Skeletal muscle satellite cell (primary cell): ENCODE measurements around the gene EIF3J.
A peak's percentile ranks its signal among the peaks of the same experiment; 100 is the strongest.
"Not testable (repeated sequence)": the region's sequence is repeated elsewhere in the genome, so short reads cannot be mapped to it uniquely, and the experiment has no call there.

Experiments
- H3K27me3 ChIP-seq: 2 replicates; pipeline ENCODE4 v1.7.0; 2013; ENCODE audit warnings: low read length; ENCODE audit not compliant: control insufficient read depth, insufficient read depth
- H3K36me3 ChIP-seq: 2 replicates; pipeline ENCODE4 v1.7.0; 2013; ENCODE audit warnings: mild to moderate bottlenecking, control low read depth, low read length; ENCODE audit not compliant: insufficient read depth
- H3K4me1 ChIP-seq: 2 replicates; pipeline ENCODE4 v1.7.0; 2013; ENCODE audit warnings: low read length; ENCODE audit not compliant: control insufficient read depth, insufficient read depth
- H3K4me2 ChIP-seq: 2 replicates; pipeline ENCODE4 v1.7.0; 2013; ENCODE audit warnings: mild to moderate bottlenecking, low read length
- H3K4me3 ChIP-seq: 2 replicates; pipeline ENCODE4 v1.7.0; 2013; ENCODE audit warnings: low read length
- H3K9ac ChIP-seq: 2 replicates; pipeline ENCODE4 v1.7.0; 2013; ENCODE audit warnings: mild to moderate bottlenecking, low read depth, low read length, moderate library complexity
- H3K9me3 ChIP-seq: replicated peaks from 2 replicates; pipeline ENCODE4 v1.7.0; 2013; ENCODE audit warnings: mild to moderate bottlenecking, control low read depth, low read length

Gene EIF3J

DNA sequence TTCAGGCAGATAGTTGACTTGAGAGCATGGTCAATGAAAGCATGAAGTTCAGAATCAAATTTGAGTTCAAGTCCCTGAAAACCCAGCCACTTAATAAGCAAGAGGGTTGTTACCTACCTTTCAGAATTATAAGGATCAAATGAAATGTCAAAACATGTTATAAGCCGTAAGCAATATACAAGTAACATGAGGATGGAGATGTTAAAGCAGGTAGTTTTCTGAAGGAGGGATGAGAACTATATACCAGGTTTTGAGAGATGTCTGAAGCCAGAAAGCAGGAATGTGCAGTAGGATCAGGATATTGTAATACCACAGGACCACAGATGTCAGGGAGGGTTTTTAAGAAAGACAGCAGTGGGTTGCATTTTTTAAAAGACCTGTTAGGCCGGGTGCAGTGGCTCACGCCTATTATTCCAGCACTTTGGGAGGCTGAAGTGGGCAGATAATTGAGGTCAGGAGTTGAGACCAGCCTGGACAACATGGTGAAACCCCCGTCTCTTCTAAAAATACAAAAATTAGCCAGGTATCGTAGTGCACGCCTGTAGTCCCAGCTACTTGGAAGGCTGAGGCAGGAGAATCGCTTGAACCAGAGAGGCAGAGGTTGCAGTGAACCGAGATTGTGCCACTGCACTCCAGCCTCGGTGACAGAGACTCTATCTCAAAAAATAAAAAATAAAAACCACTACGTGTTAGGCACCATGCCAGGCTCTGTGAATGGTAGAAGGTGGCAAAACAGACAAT lies 6.9 kb upstream of the EIF3J start:
- Histone ChIP-seq H3K9me3 (no peaks in the 10 kb centered on the region), H3K27me3 (no peaks in the 10 kb centered on the region), H3K9ac (no peak overlapping the region), H3K36me3 (peaks cover 32% of the 10 kb centered on the region), H3K4me3 (no peak overlapping the region), H3K4me2 (no peak overlapping the region), H3K4me1 (no peaks in the 10 kb centered on the region)

DNA sequence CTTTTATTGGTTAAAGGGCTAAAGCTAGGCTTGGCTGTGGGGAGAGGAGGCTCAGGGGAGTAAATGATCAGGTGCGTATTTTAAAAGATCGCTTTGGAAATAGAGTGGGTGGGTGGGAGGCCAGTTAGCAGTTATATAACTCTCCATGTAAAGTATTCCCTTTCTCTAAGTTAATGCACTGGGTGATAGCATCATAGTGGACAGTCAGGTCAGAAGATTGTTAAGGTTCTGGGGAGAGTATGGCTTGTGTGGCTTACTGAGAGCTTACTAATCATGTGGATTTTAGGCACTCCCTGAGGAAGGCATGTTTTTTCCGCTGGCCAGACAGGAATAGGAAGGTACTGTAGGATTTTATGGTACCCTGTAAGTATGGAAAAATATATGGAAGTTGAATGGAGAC lies 6.3 kb upstream of the EIF3J start:
- peaks cover 4% of the 10 kb centered on the region for H3K4me1 ChIP-seq
- no peak overlapping the region for H3K9ac ChIP-seq
- no peak overlapping the region for H3K4me2 ChIP-seq
- H3K9me3 ChIP-seq = no peaks in the 10 kb centered on the region
- H3K27me3 ChIP-seq = no peaks in the 10 kb centered on the region
- peaks cover 34% of the 10 kb centered on the region for H3K36me3 ChIP-seq
- no peak overlapping the region for H3K4me3 ChIP-seq

DNA sequence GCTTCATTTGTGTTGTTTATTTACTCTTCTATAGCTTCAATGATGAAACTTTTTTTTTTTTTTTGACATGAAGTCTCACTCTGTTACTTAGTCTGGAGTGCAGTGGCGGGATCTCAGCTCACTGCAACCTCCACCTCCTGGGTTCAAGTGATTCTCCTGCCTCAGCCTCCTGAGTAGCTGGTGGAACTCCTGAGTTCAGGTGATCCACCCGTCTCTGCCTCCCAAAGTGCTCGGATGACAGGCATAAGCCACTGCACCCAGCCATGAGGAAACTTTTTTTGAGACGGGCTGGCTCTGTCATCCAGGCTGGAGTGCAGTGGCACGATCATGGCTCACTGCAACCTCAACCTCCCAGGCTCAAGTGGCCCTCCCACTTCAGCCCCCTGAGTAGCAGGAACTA lies 4.7 kb upstream of the EIF3J start:
- not testable (repeated sequence) for H3K4me3 ChIP-seq, H3K9ac ChIP-seq, H3K27me3 ChIP-seq, H3K9me3 ChIP-seq, H3K4me1 ChIP-seq, H3K4me2 ChIP-seq
- H3K36me3 ChIP-seq = peaks cover 25% of the 10 kb centered on the region

DNA sequence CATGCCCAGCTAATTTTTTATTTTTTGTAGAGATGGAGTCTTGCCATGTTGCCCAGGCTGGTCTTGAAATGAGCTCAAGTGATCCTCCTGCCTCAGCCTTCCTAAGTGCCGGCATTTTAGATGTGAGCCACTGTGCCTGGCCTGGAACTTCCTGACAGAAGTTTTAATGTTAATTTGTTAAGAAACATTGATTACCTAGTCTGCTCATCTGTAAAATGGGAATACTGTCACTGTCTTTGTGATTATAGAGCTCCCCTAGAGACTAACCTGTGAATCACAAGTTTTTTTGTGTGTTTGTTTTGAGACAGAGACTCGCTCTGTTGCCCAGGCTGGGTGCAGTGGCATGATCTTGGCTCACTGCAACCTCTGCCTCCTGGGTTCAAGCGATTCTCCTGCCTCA lies 4.3 kb upstream of the EIF3J start:
- no peak overlapping the region for H3K4me3 ChIP-seq
- no peak overlapping the region for H3K4me2 ChIP-seq
- no peak overlapping the region for H3K9ac ChIP-seq
- no peaks in the 10 kb centered on the region for H3K27me3 ChIP-seq
- H3K9me3 ChIP-seq = no peaks in the 10 kb centered on the region
- peaks cover 21% of the 10 kb centered on the region for H3K36me3 ChIP-seq
- H3K4me1 ChIP-seq = peaks cover 9% of the 10 kb centered on the region

DNA sequence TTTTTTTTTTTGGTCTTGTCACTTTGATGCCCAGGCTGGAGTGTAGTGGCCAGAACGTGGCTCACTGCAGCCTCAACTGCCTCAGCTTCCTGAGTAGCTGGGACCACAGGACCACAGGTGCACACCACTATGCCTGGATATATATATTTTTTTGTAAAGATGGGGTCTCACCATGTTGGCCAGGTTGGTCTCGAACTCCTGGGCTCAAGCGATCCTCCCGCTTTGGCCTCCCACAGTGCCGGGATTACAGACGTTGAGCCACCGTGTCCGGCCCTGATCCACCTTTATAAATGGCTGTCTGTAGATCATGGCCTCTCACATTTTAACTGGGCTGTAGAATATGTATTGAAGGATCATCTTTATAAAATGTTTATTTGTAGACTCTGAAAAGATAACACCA lies 1.9 kb upstream of the EIF3J start:
- Histone ChIP-seq H3K4me3 (peak overlapping the region; percentile 83), H3K4me2 (peak overlapping the region; percentile 86), H3K4me1 (peaks cover 13% of the 10 kb centered on the region), H3K9me3 (no peaks in the 10 kb centered on the region), H3K9ac (no peak overlapping the region), H3K36me3 (peaks cover 17% of the 10 kb centered on the region), H3K27me3 (no peaks in the 10 kb centered on the region)

DNA sequence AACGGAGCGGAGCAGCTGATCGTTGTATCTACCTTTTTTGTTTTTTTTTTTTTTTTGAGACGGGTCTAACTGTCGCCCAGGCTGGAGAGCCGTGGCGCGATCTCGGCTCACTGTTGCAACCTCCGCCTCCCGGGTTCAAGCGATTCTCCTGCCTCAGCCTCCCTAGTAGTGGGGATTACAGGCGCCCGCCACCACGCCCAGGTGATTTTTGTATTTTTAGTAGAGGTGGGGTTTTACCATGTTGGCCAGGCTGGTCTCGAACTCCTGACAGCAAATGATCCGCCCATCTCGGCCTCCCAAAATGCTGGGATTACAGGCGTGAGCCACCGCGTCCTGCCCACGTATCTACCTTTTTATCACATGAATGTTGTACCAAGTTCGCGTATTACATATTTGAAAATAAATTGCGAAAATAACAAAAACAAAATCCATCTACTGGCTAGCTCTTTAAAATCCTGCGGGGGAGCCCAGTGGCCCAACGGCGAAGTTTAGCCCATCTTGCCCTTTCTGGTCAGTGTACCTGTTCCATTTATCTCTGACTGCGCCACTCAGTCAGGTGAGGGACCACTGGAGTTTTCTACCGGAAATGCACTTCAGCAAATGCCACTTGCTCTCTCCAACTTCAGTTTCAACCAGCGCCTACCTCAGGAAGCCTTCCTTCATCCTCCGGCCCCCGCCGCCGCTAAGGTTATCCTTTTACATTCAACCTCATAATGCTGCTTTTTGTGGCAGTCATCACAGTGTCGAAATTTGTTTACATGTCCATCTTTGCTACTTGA lies 1.2 kb upstream of the EIF3J start:
- peaks cover 13% of the 10 kb centered on the region for H3K4me1 ChIP-seq
- H3K9me3 ChIP-seq = no peaks in the 10 kb centered on the region
- peak overlapping the region; percentile 91 for H3K9ac ChIP-seq

DNA sequence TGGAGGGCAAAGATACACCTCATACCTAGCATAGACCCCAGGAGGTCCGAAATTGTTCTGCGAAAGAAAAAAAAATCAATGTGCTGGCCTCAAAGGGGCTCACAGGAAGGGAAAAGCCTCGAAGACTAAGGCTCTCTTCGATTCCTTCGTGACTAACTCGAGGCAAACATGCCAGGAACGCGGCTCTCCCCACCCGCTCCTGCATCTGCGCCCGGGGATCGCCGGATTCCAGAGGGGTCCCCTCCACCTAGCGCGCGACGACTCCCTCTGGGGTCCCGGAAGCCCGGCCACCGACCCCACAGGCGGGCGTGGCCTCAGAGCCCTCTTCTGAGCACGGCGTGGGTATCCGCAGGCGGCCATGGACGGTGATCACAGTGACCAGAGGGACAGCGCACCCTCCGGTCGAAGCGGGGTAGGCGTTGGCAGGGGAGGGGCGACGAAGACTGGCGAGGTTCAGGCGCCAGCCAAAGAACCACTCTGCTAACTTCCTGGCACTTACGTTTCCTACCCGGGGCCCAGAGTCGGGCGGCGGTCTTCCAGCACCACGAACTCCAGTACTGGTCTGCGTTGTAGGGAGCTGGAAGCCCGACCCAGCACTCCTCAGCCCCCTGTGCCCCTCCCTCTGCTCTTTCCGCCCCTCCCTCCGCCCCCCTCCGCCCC lies 515 bp upstream of the EIF3J start:
- peaks cover 20% of the 10 kb centered on the region for H3K4me1 ChIP-seq
- no peaks in the 10 kb centered on the region for H3K27me3 ChIP-seq
- no peaks in the 10 kb centered on the region for H3K9me3 ChIP-seq
- peak overlapping the region; percentile 86 for H3K4me2 ChIP-seq
- peak overlapping the region; percentile 91 for H3K9ac ChIP-seq
- H3K36me3 ChIP-seq = peaks cover 28% of the 10 kb centered on the region
- peak overlapping the region; percentile 83 for H3K4me3 ChIP-seq

More for the DNA sequence above, 1.2 kb upstream of the EIF3J start:
- H3K36me3 ChIP-seq = peaks cover 22% of the 10 kb centered on the region
- H3K4me3 ChIP-seq = peak overlapping the region; percentile 83
- H3K27me3 ChIP-seq = no peaks in the 10 kb centered on the region
- peak overlapping the region; percentile 86 for H3K4me2 ChIP-seq

DNA sequence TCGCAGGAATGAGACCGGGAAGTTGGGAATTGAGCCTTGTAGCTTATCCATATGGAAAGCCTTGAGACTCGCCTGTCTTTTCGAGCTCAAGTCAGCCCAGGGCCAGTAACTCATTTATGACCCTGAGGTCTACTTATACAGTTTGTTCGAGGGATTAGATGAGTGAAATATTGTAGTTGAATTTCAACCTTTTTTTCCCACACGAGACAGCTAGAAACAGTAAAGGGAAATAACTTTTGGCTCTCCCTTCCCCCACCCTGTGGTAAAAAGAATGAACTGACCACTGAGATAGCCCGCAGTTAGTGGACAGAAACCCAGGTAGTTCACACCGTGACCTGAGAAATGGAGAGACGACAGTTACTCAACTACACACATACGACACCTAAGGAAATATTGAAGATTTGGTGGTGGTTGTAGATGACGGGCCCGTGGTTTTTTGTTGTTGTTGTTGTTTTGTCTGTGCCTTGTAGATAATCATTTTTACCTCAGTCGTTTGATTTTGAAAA lies 841 bp downstream of the EIF3J start:
- Histone ChIP-seq H3K9ac (peak overlapping the region; percentile 98), H3K36me3 (peaks cover 35% of the 10 kb centered on the region), H3K27me3 (no peaks in the 10 kb centered on the region), H3K4me3 (peak overlapping the region; percentile 95), H3K9me3 (no peaks in the 10 kb centered on the region), H3K4me2 (peak overlapping the region; percentile 94), H3K4me1 (peaks cover 34% of the 10 kb centered on the region)

DNA sequence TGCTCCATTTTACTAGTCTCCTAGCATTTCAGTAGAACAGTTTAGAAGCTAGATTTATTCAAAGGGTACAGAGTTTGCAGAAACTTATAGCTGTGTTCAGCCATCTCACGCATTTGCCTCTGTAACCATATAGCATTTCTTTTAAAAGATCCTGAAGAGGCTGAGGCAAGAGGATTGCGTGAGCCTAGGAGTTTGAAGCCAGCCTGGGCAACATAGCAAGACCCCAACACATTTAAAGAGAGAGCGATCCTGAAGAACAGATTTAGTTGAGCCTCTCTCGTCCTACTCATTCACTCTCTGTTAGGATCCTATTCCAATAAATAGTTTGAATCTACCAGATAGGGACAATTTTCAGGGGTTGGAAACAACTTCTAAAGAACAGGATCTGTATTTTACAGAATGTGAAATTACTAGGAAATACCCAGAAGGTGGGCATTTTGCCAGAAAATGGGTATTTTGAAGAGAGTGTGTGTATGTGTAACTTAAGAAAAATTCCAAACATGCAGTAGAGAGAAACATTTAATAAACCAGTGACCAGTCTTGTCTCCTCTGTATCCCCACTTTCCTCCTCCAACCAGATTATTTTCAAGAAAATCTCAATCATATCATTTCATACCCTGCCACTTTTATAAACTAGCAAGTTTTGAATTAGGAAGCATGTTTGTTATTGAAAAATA lies 4.5 kb downstream of the EIF3J start:
- Histone ChIP-seq H3K36me3 (peaks cover 28% of the 10 kb centered on the region), H3K4me3 (peak overlapping the region; percentile 18), H3K27me3 (no peaks in the 10 kb centered on the region), H3K9me3 (no peaks in the 10 kb centered on the region), H3K9ac (peak overlapping the region; percentile 45), H3K4me2 (peak overlapping the region; percentile 60), H3K4me1 (peaks cover 42% of the 10 kb centered on the region)

DNA sequence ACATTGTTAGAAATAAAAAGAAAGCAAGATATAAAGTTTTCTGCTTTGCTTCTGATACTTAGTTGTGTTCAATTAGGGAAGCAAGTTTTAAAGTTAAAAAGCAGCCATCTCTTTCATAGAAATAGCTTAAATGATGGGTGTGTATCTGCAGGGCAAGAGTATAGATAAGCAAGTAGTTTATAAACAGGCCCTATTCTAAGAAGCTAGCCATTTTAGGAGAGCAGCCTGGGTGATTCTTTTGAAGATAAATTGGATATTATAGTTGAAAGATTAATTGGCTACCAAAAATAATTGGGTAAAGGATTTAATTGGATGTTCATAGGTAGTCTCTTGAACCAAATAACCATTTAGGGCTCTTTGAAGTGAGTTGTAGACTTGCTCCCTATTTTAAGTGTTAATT lies 5.6 kb downstream of the EIF3J start:
- Histone ChIP-seq H3K27me3 (no peaks in the 10 kb centered on the region), H3K9me3 (no peaks in the 10 kb centered on the region), H3K4me1 (peaks cover 47% of the 10 kb centered on the region), H3K4me2 (peak overlapping the region; percentile 60), H3K4me3 (no peak overlapping the region), H3K9ac (peak overlapping the region; percentile 20), H3K36me3 (peaks cover 28% of the 10 kb centered on the region)

DNA sequence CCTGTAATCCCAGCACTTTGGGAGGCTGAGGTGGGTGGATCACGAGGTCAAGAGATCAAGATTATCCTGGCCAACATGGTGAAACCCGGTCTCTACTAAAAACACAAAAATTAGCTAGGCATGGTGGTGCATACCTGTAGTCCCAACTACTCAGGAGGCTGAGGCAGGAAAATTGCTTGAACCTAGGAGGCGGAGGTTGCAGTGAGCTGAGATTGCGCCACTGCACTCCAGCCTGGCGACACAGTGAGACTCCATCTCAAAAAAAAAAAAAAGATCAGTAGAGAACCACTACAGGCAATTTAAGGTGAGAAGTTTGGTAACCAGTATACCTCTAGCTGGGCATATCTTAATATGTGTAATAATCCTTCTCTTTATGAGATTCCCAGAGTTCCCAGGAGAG lies 7.8 kb downstream of the EIF3J start:
- not testable (repeated sequence) for H3K4me3 ChIP-seq

More for the DNA sequence above, 7.8 kb downstream of the EIF3J start:
- not testable (repeated sequence) for H3K9me3 ChIP-seq, H3K9ac ChIP-seq, H3K4me2 ChIP-seq, H3K27me3 ChIP-seq
- Histone ChIP-seq H3K36me3 (peaks cover 28% of the 10 kb centered on the region), H3K4me1 (peaks cover 43% of the 10 kb centered on the region)
